WI38 (cell line): ENCODE measurements around the gene INPP5D.

Experiments
- H3K4me3 ChIP-seq: 2 replicates; pipeline ENCODE4 v1.5.1; 2011; ENCODE audit warnings: low read depth, mild to moderate bottlenecking, control low read depth, low read length
- TF ChIP-seq, protein P1 (sequence below): IDR thresholded peaks from 2 replicates; pipeline ENCODE4 v1.5.1; 2012; ENCODE audit warnings: low read depth, mild to moderate bottlenecking, control low read depth, low read length

Gene INPP5D

DNA sequence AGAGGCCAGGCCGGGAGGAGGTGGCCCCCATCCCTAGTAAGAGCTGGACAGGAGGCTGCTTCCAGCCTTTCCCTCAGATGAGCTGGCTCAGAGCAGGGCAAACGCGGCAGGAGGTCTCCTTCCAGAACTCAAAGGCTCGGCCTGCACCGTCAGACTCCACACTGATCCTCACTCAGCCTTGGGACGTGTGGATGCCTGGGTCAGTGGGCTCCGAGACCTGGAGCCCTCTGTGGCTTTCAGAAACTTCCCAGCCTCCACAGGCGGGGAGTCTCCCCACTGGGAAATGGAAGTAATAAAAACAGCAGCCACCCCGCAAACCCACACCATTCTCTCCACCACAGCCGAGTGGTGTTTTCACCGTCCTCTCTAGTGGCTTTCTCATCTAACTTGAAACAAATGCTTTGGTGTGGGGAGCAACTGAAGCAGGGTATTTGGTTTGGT lies 54.3 kb downstream of the INPP5D start:
- TF ChIP-seq, protein P1, sequence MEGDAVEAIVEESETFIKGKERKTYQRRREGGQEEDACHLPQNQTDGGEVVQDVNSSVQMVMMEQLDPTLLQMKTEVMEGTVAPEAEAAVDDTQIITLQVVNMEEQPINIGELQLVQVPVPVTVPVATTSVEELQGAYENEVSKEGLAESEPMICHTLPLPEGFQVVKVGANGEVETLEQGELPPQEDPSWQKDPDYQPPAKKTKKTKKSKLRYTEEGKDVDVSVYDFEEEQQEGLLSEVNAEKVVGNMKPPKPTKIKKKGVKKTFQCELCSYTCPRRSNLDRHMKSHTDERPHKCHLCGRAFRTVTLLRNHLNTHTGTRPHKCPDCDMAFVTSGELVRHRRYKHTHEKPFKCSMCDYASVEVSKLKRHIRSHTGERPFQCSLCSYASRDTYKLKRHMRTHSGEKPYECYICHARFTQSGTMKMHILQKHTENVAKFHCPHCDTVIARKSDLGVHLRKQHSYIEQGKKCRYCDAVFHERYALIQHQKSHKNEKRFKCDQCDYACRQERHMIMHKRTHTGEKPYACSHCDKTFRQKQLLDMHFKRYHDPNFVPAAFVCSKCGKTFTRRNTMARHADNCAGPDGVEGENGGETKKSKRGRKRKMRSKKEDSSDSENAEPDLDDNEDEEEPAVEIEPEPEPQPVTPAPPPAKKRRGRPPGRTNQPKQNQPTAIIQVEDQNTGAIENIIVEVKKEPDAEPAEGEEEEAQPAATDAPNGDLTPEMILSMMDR, result no peak
- no peak overlapping the region for H3K4me3 ChIP-seq

DNA sequence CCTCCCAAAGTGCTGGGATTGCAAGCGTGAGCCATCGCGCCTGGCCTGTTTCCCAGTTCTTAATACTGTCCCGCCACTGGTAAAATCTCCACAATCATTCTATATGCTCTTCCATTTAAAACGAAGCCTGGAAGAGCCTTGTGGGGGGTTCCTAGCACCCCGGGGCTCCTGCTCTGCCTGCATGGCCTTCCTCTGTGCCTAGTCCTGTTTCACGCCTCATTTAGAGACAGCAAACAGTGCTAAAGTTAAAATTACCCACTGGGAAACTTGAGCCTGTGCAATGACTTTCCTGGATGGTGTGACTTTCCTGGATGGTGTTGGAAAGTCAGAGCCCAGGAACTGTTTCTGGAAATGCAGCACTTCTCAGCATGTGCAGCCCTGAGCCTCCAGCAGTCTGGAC lies 55.0 kb downstream of the INPP5D start:
- TF ChIP-seq, protein P1, result no peak
- no peak overlapping the region for H3K4me3 ChIP-seq

DNA sequence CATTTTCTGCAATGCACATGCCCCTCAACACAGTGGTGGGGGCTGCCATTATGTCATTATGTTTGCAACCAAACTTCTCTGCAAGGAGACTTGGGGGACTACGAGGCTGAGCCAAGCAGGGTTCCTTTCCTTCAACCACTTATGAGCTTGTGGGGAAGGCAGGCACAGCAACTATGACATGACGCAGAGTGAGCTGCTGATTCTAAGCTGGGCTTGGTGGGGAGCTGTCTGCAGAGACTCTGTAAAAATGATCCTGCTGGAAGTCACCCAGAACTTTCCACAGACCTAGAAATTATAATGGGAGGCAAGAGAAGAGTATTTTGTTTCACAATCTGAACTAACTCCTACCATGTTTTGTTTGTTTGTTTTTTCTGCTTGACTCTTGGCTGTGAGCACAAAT lies 55.6 kb downstream of the INPP5D start:
- H3K4me3 ChIP-seq, result no peak overlapping the region
- TF ChIP-seq, protein P1, result no peak

DNA sequence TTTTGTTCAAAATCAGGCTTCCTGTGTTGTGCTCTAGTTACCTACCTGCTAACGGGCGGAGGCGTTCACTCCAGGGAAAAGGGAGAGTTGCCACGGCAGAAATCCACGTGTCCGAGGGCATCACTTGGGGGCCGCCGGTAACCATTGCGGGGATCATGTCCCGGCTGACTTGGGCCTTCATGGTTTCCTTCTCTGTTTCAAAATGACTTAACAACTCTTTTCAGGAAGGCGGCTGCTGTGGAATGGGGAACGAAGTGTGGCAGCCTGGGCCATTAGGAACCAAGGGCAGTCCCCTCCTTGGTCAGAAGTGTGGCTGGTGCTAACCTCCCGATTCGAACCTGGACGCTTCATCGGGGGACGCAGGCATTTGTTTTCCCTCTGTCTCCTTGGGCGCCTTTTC lies 56.8 kb downstream of the INPP5D start:
- no peak overlapping the region for H3K4me3 ChIP-seq
- TF ChIP-seq, protein P1, result no peak

DNA sequence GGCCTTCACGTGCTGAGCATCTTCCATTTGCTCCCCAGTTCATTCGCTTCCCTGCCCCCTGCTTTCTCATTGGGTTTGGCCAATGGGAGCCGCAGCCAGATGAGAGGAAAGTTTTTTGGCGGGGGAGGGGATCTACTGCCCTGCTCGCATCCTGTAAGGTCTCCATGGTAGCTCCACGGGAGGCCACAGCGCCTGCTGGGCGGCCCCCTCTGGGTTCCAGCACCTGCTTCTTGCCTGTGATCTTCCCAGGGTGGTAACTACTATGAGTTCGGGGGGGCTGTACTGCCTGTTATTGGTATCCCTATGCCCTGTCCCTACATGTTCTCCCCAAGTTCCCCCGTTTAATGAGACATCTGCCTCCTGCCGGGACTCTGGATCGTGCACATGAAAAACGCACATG lies 57.2 kb downstream of the INPP5D start:
- TF ChIP-seq, protein P1, result no peak
- H3K4me3 ChIP-seq, result no peak overlapping the region

DNA sequence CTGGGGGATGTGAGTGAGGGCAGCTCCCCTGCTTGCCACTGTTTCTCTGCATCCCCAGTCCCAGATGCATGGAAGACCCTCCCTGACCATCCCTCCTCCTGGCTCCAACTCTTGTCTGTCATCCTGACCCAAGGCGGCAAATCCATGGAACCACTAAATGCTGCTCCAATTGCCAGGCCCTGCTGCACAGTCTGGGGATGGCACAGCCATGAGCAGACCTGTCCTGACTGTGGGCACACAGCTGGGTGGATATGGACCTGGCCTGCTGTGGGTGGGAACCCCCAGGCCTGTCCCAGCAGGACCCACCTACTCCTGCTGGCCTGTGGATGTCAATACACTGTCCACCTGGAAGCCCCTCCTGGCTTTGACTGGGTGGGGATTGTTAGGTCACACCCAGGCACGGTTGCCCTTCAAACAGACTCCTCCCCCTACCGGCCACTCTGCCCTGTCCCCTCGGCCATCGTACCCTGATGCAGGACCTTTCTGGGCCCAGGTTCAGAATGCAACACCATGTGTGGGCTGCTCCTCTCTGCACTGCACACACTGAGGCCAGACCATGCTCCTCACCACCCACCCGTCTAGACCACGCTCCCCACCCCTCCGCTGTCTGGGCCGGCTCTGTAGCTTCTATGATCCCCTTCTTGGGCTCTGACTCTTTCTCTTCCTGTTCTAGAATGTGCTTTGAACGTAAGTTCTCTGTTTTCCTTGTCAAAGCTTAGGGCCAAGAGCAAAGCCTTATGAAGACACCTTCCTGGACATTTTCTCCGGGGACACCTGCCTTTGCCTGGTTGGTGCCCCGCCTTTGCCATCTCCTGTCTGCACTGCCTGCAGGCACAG lies 57.9 kb downstream of the INPP5D start:
- TF ChIP-seq, protein P1, result no peak

DNA sequence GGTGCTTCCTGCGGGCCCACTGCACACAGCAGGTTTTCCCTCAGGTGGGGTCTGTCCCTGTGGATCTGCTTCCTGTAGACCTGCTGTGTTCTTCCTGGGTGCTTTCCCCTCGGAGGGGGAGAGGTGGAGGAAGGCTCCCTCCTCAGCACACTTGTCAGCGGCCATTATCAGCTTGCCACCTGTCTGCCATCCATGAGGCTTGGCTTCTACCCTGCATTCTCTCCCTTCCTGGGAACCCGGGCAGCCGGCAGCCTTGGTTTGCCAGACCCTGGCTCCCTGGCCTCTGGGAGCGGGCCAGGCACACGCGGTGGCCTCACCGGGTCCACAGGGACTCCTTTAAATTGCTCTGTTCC lies 58.5 kb downstream of the INPP5D start:
- TF ChIP-seq, protein P1, result no peak
- H3K4me3 ChIP-seq, result no peak overlapping the region

More for the DNA sequence above, 57.9 kb downstream of the INPP5D start:
- no peak overlapping the region for H3K4me3 ChIP-seq
